Panc1 (cell line): ENCODE measurements around the gene GRID2. TPM values are rescaled to one million over a fixed set of nuclear protein-coding genes. Genes with fewer than 3 reads are reported as not detected.

Experiments used
- ATAC-seq: fragments of 200-7000 bp; cut with Tn5 transposase; 2 replicates; pipeline ENCODE4 v1.9.1; 2020; ENCODE audit warnings: mild to moderate bottlenecking, moderate library complexity
- BruUV-seq: library from RNA; stranded (reverse); fragments of 400-500 nt; replicated peaks from 2 replicates; lab custom pipeline; 2021; lab: Mats Ljungman, UMichigan
- CTCF ChIA-PET: fragments of 300-600 bp; sonication (Branson Sonifier 250); formaldehyde crosslinking; loops from one replicate; lab custom pipeline; 2022; ENCODE audit warnings: antibody characterized with exemption; lab: Charles Lee
- POLR2A ChIA-PET: fragments of 300-600 bp; sonication (Branson Sonifier 250); formaldehyde crosslinking; loops from one replicate; lab custom pipeline; 2022; ENCODE audit warnings: antibody characterized with exemption; lab: Charles Lee
- DNase-seq: peaks from one replicate; pipeline ENCODE4 v3.0.0-alpha.2; 2010; ENCODE audit warnings: low read depth, low spot score
- H3K27ac ChIP-seq: 2 replicates; pipeline ENCODE4 v1.5.1; 2011; ENCODE audit warnings: mild to moderate bottlenecking, low read length, inconsistent platforms
- H3K27me3 ChIP-seq: fragments of 200-500 bp; sonication (Bioruptor generic); 2 replicates; pipeline ENCODE4 v1.6.0; 2014; ENCODE audit warnings: low read length, inconsistent platforms; ENCODE audit not compliant: control insufficient read depth, insufficient read depth
- H3K36me3 ChIP-seq: fragments of 200-500 bp; sonication (Bioruptor generic); 2 replicates; pipeline ENCODE4 v1.5.1; 2014; ENCODE audit warnings: inconsistent platforms, mild to moderate bottlenecking, low read length, moderate library complexity; ENCODE audit not compliant: control insufficient read depth, insufficient read depth
- H3K4me1 ChIP-seq: 2 replicates; pipeline ENCODE4 v1.5.1; 2011; ENCODE audit warnings: inconsistent platforms, mild to moderate bottlenecking, low read length, moderate library complexity; ENCODE audit not compliant: control insufficient read depth, insufficient read depth
- H3K4me3 ChIP-seq, 2 experiments: 2 replicates each; pipeline ENCODE4 v1.5.1; 2011 to 2012; ENCODE audit warnings: low read depth in 2 of 2, low read length in 2 of 2, mild to moderate bottlenecking in 2 of 2, inconsistent platforms in 1 of 2, moderate library complexity in 1 of 2
- H3K9me3 ChIP-seq: fragments of 200-500 bp; sonication (Bioruptor generic); 2 replicates; pipeline ENCODE4 v1.5.1; 2014; ENCODE audit warnings: low read depth, mild to moderate bottlenecking, inconsistent platforms, low read length, moderate library complexity; ENCODE audit not compliant: control insufficient read depth, insufficient read depth
- POLR2AphosphoS5 ChIP-seq: IDR thresholded peaks from 2 replicates; pipeline ENCODE4 v1.6.1; 2012; ENCODE audit warnings: mild to moderate bottlenecking, low read depth, low read length, moderate library complexity
- REST ChIP-seq, 2 experiments: IDR thresholded peaks; 2 replicates each; pipeline ENCODE4 v1.6.1; 2011 to 2012; ENCODE audit warnings: low read depth in 2 of 2, control low read depth in 1 of 2, low read length in 1 of 2, mild to moderate bottlenecking in 1 of 2, moderate library complexity in 1 of 2; ENCODE audit not compliant: insufficient read depth in 1 of 2
- SIN3A ChIP-seq: IDR thresholded peaks from 2 replicates; pipeline ENCODE4 v1.6.1; 2012; ENCODE audit warnings: low read depth, mild to moderate bottlenecking, low read length, moderate library complexity, borderline replicate concordance; ENCODE audit not compliant: insufficient read depth
- TCF7L2 ChIP-seq: IDR thresholded peaks from 2 replicates; pipeline ENCODE4 v1.6.1; 2011; ENCODE audit warnings: mild to moderate bottlenecking, low read depth, low read length, inconsistent platforms
- in situ Hi-C: cut with HindIII; loops from 2 replicates; pipeline ENCODE4 v1.10.0; 2016; ENCODE audit warnings: low sequenced_read_pairs, low pct_unique_long_range_greater_than_20kb
- intact Hi-C: fragments of 100-400 bp; cut with micrococcal nuclease; formaldehyde crosslinking; loops from one replicate; pipeline ENCODE4 v1.10.0; 2022; ENCODE audit not compliant: unreplicated experiment
- total RNA-seq: library from RNA; stranded (reverse); gene quantifications from one replicate; pipeline ENCODE4 v1.2.1, GENCODE V29; 2021; ENCODE audit not compliant: unreplicated experiment
- TF ChIP-seq, protein P1 (sequence below): fragments of 450-650 bp; IDR thresholded peaks from 2 replicates; pipeline ENCODE4 v1.5.1; 2017; ENCODE audit warnings: mild to moderate bottlenecking

Gene GRID2
- total RNA-seq, 1 experiment from 2014 or later: 0.08 TPM

GRCh38 chr4:92830771-92831170 is 527.0 kb downstream of the GRID2 start:
- Histone ChIP-seq H3K27me3 (no peaks in the 10 kb centered on the region), H3K27ac (no peak overlapping the region), H3K9me3 (no peaks in the 10 kb centered on the region), H3K4me1 (no peaks in the 10 kb centered on the region), H3K4me3 (no peak overlapping the region), H3K36me3 (no peaks in the 10 kb centered on the region)
- no peak for ATAC-seq
- intact Hi-C loops (no loop called here), in situ Hi-C loops (no loop called here)
- TF ChIP-seq, protein P1, sequence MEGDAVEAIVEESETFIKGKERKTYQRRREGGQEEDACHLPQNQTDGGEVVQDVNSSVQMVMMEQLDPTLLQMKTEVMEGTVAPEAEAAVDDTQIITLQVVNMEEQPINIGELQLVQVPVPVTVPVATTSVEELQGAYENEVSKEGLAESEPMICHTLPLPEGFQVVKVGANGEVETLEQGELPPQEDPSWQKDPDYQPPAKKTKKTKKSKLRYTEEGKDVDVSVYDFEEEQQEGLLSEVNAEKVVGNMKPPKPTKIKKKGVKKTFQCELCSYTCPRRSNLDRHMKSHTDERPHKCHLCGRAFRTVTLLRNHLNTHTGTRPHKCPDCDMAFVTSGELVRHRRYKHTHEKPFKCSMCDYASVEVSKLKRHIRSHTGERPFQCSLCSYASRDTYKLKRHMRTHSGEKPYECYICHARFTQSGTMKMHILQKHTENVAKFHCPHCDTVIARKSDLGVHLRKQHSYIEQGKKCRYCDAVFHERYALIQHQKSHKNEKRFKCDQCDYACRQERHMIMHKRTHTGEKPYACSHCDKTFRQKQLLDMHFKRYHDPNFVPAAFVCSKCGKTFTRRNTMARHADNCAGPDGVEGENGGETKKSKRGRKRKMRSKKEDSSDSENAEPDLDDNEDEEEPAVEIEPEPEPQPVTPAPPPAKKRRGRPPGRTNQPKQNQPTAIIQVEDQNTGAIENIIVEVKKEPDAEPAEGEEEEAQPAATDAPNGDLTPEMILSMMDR: no peak
- TF ChIP-seq SIN3A (no peak), TCF7L2 (no peak), POLR2AphosphoS5 (no peak), REST (IDR thresholded peaks at IDR 0.05; ENCODE audit: insufficient read depth in 1 of 2, low read depth in 2 of 2, low read length in 1 of 2) (no peak)
- no TSS peak for BruUV-seq
- no peak for DNase-seq
- ChIA-PET CTCF (no interaction called here), POLR2A (no interaction called here)

DNA sequence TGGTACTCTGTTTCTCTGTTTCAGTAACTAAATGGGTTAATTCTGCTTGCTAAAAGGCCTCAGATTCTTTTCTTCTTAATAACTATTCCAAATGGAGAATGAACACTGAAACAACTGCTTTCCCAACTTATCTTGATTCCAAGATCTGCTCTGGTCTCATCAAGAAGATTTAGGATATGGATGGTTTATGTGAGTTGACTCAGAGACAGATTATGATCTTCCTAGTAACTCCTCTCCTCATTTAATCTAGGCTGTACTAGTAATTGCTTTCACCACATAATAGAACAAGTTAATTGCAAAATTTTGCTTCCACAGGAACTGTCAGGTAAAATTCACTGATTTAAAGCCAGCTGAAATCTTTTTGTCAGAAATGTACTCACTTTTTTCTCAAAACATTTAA is 537.1 kb downstream of the GRID2 start:
- BruUV-seq: no TSS peak

More for the DNA sequence above, 537.1 kb downstream of the GRID2 start:
- Histone ChIP-seq H3K27ac (no peak overlapping the region), H3K27me3 (no peaks in the 10 kb centered on the region), H3K4me1 (no peaks in the 10 kb centered on the region), H3K4me3 (no peak overlapping the region), H3K36me3 (no peaks in the 10 kb centered on the region), H3K9me3 (no peaks in the 10 kb centered on the region)
- no peak for ATAC-seq
- no peak for TF ChIP-seq REST (IDR thresholded peaks at IDR 0.05; ENCODE audit: insufficient read depth in 1 of 2, low read depth in 2 of 2, low read length in 1 of 2)
- TF ChIP-seq SIN3A: no peak
- TF ChIP-seq, protein P1: no peak
- TF ChIP-seq POLR2AphosphoS5: no peak
- no peak for TF ChIP-seq TCF7L2
- CTCF ChIA-PET: no interaction called here
- in situ Hi-C loops (no loop called here), intact Hi-C loops (no loop called here)
- DNase-seq: no peak
- POLR2A ChIA-PET: no interaction called here
